K562 (cell line): ENCODE data around the gene SMU1.

ENCODE experiments used
- CTCF ChIP-seq, 3 experiments: IDR thresholded peaks in 2 of 3; conservative IDR thresholded peaks in 1 of 3; 2 replicates each; pipeline ENCODE4 v1.5.1; 2011 to 2012; ENCODE audit warnings: low read length in 3 of 3, mild to moderate bottlenecking in 3 of 3, control low read depth in 2 of 3, improper control_type of control experiment in 1 of 3, inconsistent platforms in 1 of 3, low read depth in 1 of 3, mixed read lengths in 1 of 3, moderate library complexity in 1 of 3; ENCODE audit not compliant: insufficient read depth in 2 of 3
- HINFP ChIP-seq: fragments of 450-650 bp; conservative IDR thresholded peaks from 2 replicates; pipeline ENCODE4 v1.6.1; 2016; ENCODE audit warnings: missing genetic modification characterization, low read depth, mild to moderate bottlenecking, control low read depth, missing compliant biosample characterization
- MYC ChIP-seq, 2 experiments: fragments of 250-450 bp in 1 of 2; sonication (Bioruptor Pico) in 1 of 2; IDR thresholded peaks; 2 replicates each; pipeline versions ENCODE4 v1.5.1 to v1.6.1; 2012 to 2021; ENCODE audit warnings: low read depth in 2 of 2, borderline replicate concordance in 1 of 2, improper control_type of control experiment in 1 of 2, low read length in 1 of 2, mild to moderate bottlenecking in 1 of 2, moderate library complexity in 1 of 2
- POLR2AphosphoS5 ChIP-seq: IDR thresholded peaks from 2 replicates; pipeline ENCODE4 v1.6.1; 2011; ENCODE audit warnings: mild to moderate bottlenecking, low read depth, low read length, moderate library complexity; ENCODE audit not compliant: control insufficient read depth, insufficient read depth
- RBM17 ChIP-seq: fragments of 200-400 bp; formaldehyde crosslinking; IDR thresholded peaks from 2 replicates; pipeline ENCODE4 v1.6.1; 2017; ENCODE audit warnings: low read depth, mild to moderate bottlenecking, low read length, borderline replicate concordance
- TF ChIP-seq, protein P1 (sequence below): fragments of 250-450 bp; sonication (Bioruptor Pico); IDR thresholded peaks from 2 replicates; pipeline ENCODE4 v1.8.0; 2021; ENCODE audit warnings: mild to moderate bottlenecking, moderate library complexity

DNA sequence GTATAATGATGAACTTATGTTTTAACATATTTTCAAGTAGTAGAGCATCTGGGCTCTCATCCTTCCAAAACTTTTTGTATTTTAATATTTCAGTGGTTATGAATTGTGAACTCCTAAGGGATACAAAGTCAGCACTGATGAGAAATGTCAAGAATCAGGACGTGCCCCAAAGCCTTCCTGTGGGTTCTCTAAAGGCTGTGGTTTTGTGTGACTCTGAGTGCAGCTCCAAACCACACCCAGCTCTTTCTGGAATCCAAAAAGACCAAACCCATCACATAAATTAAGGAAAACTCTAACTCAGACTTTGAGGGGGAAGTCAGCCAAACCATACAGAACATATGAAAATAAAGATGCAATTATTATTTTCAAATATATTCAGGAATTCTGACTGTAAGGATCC is 40.8 kb upstream of the SMU1 start:
- no peak for TF ChIP-seq RBM17
- TF ChIP-seq HINFP = no peak
- no peak for TF ChIP-seq CTCF (IDR thresholded peaks at IDR 0.05 in 2 of 3, conservative IDR thresholded peaks at IDR 0.05 in 1 of 3; ENCODE audit: insufficient read depth in 2 of 3, low read depth in 1 of 3, low read length in 3 of 3)
- TF ChIP-seq POLR2AphosphoS5 = no peak
- TF ChIP-seq MYC (IDR thresholded peaks at IDR 0.05; ENCODE audit: low read depth, low read length) = no peak
- TF ChIP-seq MYC (CRISPR knock-in tag; IDR thresholded peaks at IDR 0.05; ENCODE audit: borderline replicate concordance, low read depth) = no peak
- TF ChIP-seq, protein P1, sequence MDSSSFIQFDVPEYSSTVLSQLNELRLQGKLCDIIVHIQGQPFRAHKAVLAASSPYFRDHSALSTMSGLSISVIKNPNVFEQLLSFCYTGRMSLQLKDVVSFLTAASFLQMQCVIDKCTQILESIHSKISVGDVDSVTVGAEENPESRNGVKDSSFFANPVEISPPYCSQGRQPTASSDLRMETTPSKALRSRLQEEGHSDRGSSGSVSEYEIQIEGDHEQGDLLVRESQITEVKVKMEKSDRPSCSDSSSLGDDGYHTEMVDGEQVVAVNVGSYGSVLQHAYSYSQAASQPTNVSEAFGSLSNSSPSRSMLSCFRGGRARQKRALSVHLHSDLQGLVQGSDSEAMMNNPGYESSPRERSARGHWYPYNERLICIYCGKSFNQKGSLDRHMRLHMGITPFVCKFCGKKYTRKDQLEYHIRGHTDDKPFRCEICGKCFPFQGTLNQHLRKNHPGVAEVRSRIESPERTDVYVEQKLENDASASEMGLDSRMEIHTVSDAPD (CRISPR knock-in tag) = no peak
